ENCODE results near the gene SLC26A4.

The SLC26A4 gene

GRCh38 chr7:107630342-107630741, 30.3 kb upstream of the SLC26A4 start:
- Histone ChIP-seq H3K4me3 (ENCODE audit: insufficient read depth, low read length, poor library complexity, severe bottlenecking) (no peak overlapping the region), H3K27ac (ENCODE audit: low read depth, low read length) (no peak overlapping the region), H3K9me2 (replicated peaks; ENCODE audit: insufficient read depth, low read length) (no peaks in the 10 kb centered on the region), H3K9ac (ENCODE audit: low read length) (no peak overlapping the region), H3K36me3 (ENCODE audit: low read length) (no peaks in the 10 kb centered on the region), H3F3A (ENCODE audit: insufficient read depth) (no peaks in the 10 kb centered on the region), H3K9me3 (ENCODE audit: insufficient read depth, low read length) (no peaks in the 10 kb centered on the region), H3K4me2 (ENCODE audit: low read depth, low read length, poor library complexity, severe bottlenecking) (no peak overlapping the region), H2AFZ (ENCODE audit: low read depth, low read length, severe bottlenecking) (no peak overlapping the region), H3K79me2 (ENCODE audit: insufficient read depth, low read length) (no peaks in the 10 kb centered on the region), H3K27me3 (ENCODE audit: low read length) (no peaks in the 10 kb centered on the region), H4K20me1 (ENCODE audit: low read depth, low read length) (no peaks in the 10 kb centered on the region)
- no peak for TF ChIP-seq CTCF (IDR thresholded peaks at IDR 0.05; ENCODE audit: insufficient read depth, low read length, poor library complexity, severe bottlenecking)
- no peak for TF ChIP-seq EZH2phosphoT487 (conservative IDR thresholded peaks at IDR 0.05; ENCODE audit: low read length)

GRCh38 chr7:107631588-107632491, 28.8 kb upstream of the SLC26A4 start:
- Histone ChIP-seq H3F3A (ENCODE audit: insufficient read depth) (no peaks in the 10 kb centered on the region), H3K9ac (ENCODE audit: low read length) (no peak overlapping the region), H3K4me2 (ENCODE audit: low read depth, low read length, poor library complexity, severe bottlenecking) (no peak overlapping the region), H3K27me3 (ENCODE audit: low read length) (no peaks in the 10 kb centered on the region), H3K4me3 (ENCODE audit: insufficient read depth, low read length, poor library complexity, severe bottlenecking) (no peak overlapping the region), H3K79me2 (ENCODE audit: insufficient read depth, low read length) (no peaks in the 10 kb centered on the region), H3K9me3 (ENCODE audit: insufficient read depth, low read length) (no peaks in the 10 kb centered on the region), H3K36me3 (ENCODE audit: low read length) (no peaks in the 10 kb centered on the region), H2AFZ (ENCODE audit: low read depth, low read length, severe bottlenecking) (no peak overlapping the region), H4K20me1 (ENCODE audit: low read depth, low read length) (no peaks in the 10 kb centered on the region), H3K27ac (ENCODE audit: low read depth, low read length) (no peak overlapping the region), H3K9me2 (replicated peaks; ENCODE audit: insufficient read depth, low read length) (no peaks in the 10 kb centered on the region)
- no peak for TF ChIP-seq CTCF (IDR thresholded peaks at IDR 0.05; ENCODE audit: insufficient read depth, low read length, poor library complexity, severe bottlenecking)
- no peak for TF ChIP-seq EZH2phosphoT487 (conservative IDR thresholded peaks at IDR 0.05; ENCODE audit: low read length)

- Histone ChIP-seq H4K20me1 (ENCODE audit: low read depth, low read length) (no peaks in the 10 kb centered on the region), H3F3A (ENCODE audit: insufficient read depth) (no peaks in the 10 kb centered on the region), H3K79me2 (ENCODE audit: insufficient read depth, low read length) (no peaks in the 10 kb centered on the region), H3K4me2 (ENCODE audit: low read depth, low read length, poor library complexity, severe bottlenecking) (no peak overlapping the region), H3K9me3 (ENCODE audit: insufficient read depth, low read length) (peaks cover 1% of the 10 kb centered on the region; the same call in 1 of the 2 replicates), H3K27me3 (ENCODE audit: low read length) (no peaks in the 10 kb centered on the region), H3K27ac (ENCODE audit: low read depth, low read length) (no peak overlapping the region), H3K4me3 (ENCODE audit: insufficient read depth, low read length, poor library complexity, severe bottlenecking) (no peak overlapping the region), H2AFZ (ENCODE audit: low read depth, low read length, severe bottlenecking) (no peak overlapping the region), H3K9ac (ENCODE audit: low read length) (no peak overlapping the region), H3K9me2 (replicated peaks; ENCODE audit: insufficient read depth, low read length) (no peaks in the 10 kb centered on the region), H3K36me3 (ENCODE audit: low read length) (no peaks in the 10 kb centered on the region)
- TF ChIP-seq CTCF (IDR thresholded peaks at IDR 0.05; ENCODE audit: insufficient read depth, low read length, poor library complexity, severe bottlenecking) (no peak), EZH2phosphoT487 (conservative IDR thresholded peaks at IDR 0.05; ENCODE audit: low read length) (no peak)
Measured at GRCh38 chr7:107632492-107632865, 28.1 kb upstream of the SLC26A4 start.

All from SU-DHL-6 (cell line).